ENCODE measurements around the gene PTPRE. TPM values are rescaled to one million over a fixed set of nuclear protein-coding genes. Genes with fewer than 3 reads are reported as not detected.

PTPRE gene
- polyA plus RNA-seq, 4 donors: 4.5 to 7.5 (median 6.6) TPM

Other genes with a start within 250 kb of the PTPRE start
- gene FOXI2, start 169.9 kb upstream of the PTPRE start, polyA plus RNA-seq (ENCODE audit: insufficient read length in 4 of 4): 1 to 10 TPM; 1.0 to 4.3 (median 2.0) TPM
- gene CLRN3, start 14.2 kb upstream of the PTPRE start, polyA plus RNA-seq (ENCODE audit: insufficient read length in 4 of 4): 10 to 100 TPM; 14.1 to 21.5 (median 18.3) TPM
- 10 to 100 TPM; 45.7 to 66.1 (median 50.5) TPM for gene MKI67, start 219.3 kb downstream of the PTPRE start, polyA plus RNA-seq (ENCODE audit: insufficient read length in 4 of 4)

Data from left renal cortex interstitium (tissue), 4 donors.